ENCODE measurements around the gene MEGF6.

Gene MEGF6

GRCh38 chr1:3468236-3469103 is 142.8 kb downstream of the MEGF6 start:
- no peak for TF ChIP-seq POLR2AphosphoS5 (IDR thresholded peaks at IDR 0.05; ENCODE audit: low read depth)
- no peak for TF ChIP-seq CTCF (IDR thresholded peaks at IDR 0.05; ENCODE audit: insufficient read depth, low read length)
- TF ChIP-seq REST (IDR thresholded peaks at IDR 0.05; ENCODE audit: insufficient replicate concordance, low read depth), result no peak
- TF ChIP-seq GABPA (IDR thresholded peaks at IDR 0.05; ENCODE audit: low read depth), result no peak
- TF ChIP-seq SPI1 (IDR thresholded peaks at IDR 0.05; ENCODE audit: borderline replicate concordance, low read depth), result no peak
- Histone ChIP-seq H3K27ac (replicated peaks) (no peak overlapping the region), H3K27me3 (ENCODE audit: insufficient read depth, poor library complexity, severe bottlenecking) (no peaks in the 10 kb centered on the region), H3K4me3 (replicated peaks; ENCODE audit: insufficient read depth, low read length) (no peak overlapping the region)
- DNase-seq (ENCODE audit: low read depth in 1 of 2, low spot score in 1 of 2), result no peak

- no peaks in the 10 kb centered on the region for H3K27me3 ChIP-seq (ENCODE audit: insufficient read depth, poor library complexity, severe bottlenecking)
- no peak overlapping the region for H3K27ac ChIP-seq (replicated peaks)
- DNase-seq (ENCODE audit: low read depth in 1 of 2, low spot score in 1 of 2), result no peak
- H3K4me3 ChIP-seq (replicated peaks; ENCODE audit: insufficient read depth, low read length), result no peak overlapping the region
- TF ChIP-seq CTCF (IDR thresholded peaks at IDR 0.05; ENCODE audit: insufficient read depth, low read length) (no peak), REST (IDR thresholded peaks at IDR 0.05; ENCODE audit: insufficient replicate concordance, low read depth) (no peak), GABPA (IDR thresholded peaks at IDR 0.05; ENCODE audit: low read depth) (no peak), SPI1 (IDR thresholded peaks at IDR 0.05; ENCODE audit: borderline replicate concordance, low read depth) (no peak), POLR2AphosphoS5 (IDR thresholded peaks at IDR 0.05; ENCODE audit: low read depth) (no peak)
Observed at GRCh38 chr1:3467096-3468036, 143.9 kb downstream of the MEGF6 start.

- no peak for DNase-seq (ENCODE audit: low read depth in 1 of 2, low spot score in 1 of 2)
- TF ChIP-seq GABPA (IDR thresholded peaks at IDR 0.05; ENCODE audit: low read depth), result no peak
- TF ChIP-seq POLR2AphosphoS5 (IDR thresholded peaks at IDR 0.05; ENCODE audit: low read depth), result no peak
- no peak for TF ChIP-seq REST (IDR thresholded peaks at IDR 0.05; ENCODE audit: insufficient replicate concordance, low read depth)
- no peak for TF ChIP-seq SPI1 (IDR thresholded peaks at IDR 0.05; ENCODE audit: borderline replicate concordance, low read depth)
- TF ChIP-seq CTCF (IDR thresholded peaks at IDR 0.05; ENCODE audit: insufficient read depth, low read length), result no peak
- Histone ChIP-seq H3K4me3 (replicated peaks; ENCODE audit: insufficient read depth, low read length) (no peak overlapping the region), H3K27ac (replicated peaks) (no peak overlapping the region), H3K27me3 (ENCODE audit: insufficient read depth, poor library complexity, severe bottlenecking) (no peaks in the 10 kb centered on the region)
Observed at GRCh38 chr1:3466366-3467075, 144.8 kb downstream of the MEGF6 start.
